Stomach (tissue), 4 donors: ENCODE results near the gene CNDP1.

Experiments
- EP300 ChIP-seq: sonication (generic); formaldehyde crosslinking; IDR thresholded peaks from one replicate; pipeline ENCODE4 v1.6.1; 2017; ENCODE audit warnings: antibody characterized with exemption
- POLR2A ChIP-seq, 4 donors: fragments of 450-650 bp; IDR thresholded peaks; one replicate each; pipeline ENCODE4 v1.6.1; 2016; ENCODE audit warnings: antibody characterized with exemption in 4 of 4, control low read depth in 2 of 4, mild to moderate bottlenecking in 1 of 4, moderate library complexity in 1 of 4
- POLR2AphosphoS5 ChIP-seq, 3 donors: sonication (generic); formaldehyde crosslinking; IDR thresholded peaks; one replicate each; pipeline ENCODE4 v1.6.1; 2016; ENCODE audit warnings: antibody characterized with exemption in 3 of 3
- TF ChIP-seq, protein P1 (sequence below), 7 experiments: fragments of 450-650 bp in 4 of 7; fragments of 200-600 bp in 3 of 7; sonication (generic) in 3 of 7; IDR thresholded peaks; one replicate each; pipeline ENCODE4 v1.5.1; 2016 to 2019; ENCODE audit warnings: antibody characterized with exemption in 7 of 7, control low read depth in 2 of 7, mild to moderate bottlenecking in 1 of 7

GRCh38 chr18:74528913-74529312 lies 5.4 kb upstream of the CNDP1 start:
- TF ChIP-seq, protein P1, sequence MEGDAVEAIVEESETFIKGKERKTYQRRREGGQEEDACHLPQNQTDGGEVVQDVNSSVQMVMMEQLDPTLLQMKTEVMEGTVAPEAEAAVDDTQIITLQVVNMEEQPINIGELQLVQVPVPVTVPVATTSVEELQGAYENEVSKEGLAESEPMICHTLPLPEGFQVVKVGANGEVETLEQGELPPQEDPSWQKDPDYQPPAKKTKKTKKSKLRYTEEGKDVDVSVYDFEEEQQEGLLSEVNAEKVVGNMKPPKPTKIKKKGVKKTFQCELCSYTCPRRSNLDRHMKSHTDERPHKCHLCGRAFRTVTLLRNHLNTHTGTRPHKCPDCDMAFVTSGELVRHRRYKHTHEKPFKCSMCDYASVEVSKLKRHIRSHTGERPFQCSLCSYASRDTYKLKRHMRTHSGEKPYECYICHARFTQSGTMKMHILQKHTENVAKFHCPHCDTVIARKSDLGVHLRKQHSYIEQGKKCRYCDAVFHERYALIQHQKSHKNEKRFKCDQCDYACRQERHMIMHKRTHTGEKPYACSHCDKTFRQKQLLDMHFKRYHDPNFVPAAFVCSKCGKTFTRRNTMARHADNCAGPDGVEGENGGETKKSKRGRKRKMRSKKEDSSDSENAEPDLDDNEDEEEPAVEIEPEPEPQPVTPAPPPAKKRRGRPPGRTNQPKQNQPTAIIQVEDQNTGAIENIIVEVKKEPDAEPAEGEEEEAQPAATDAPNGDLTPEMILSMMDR (IDR thresholded peaks at IDR 0.05): no peak
- TF ChIP-seq POLR2AphosphoS5 (IDR thresholded peaks at IDR 0.05) (no peak), EP300 (no peak), POLR2A (IDR thresholded peaks at IDR 0.05) (no peak)
